IMR-90 (cell line): ENCODE results near the gene ST6GALNAC4.

ENCODE experiments used
- CHD1 ChIP-seq: IDR thresholded peaks from 2 replicates; pipeline ENCODE4 v1.6.1; 2012; ENCODE audit warnings: low read depth, low read length, improper control_type of control experiment
- MAZ ChIP-seq: IDR thresholded peaks from 2 replicates; pipeline ENCODE4 v1.6.1; 2012; ENCODE audit warnings: low read depth, mild to moderate bottlenecking, low read length, improper control_type of control experiment, moderate library complexity, borderline replicate concordance
- POLR2A ChIP-seq: IDR thresholded peaks from 2 replicates; pipeline ENCODE4 v1.6.1; 2012; ENCODE audit warnings: mild to moderate bottlenecking, low read depth, low read length
- TF ChIP-seq, protein P1 (sequence below): conservative IDR thresholded peaks from 2 replicates; pipeline ENCODE4 v1.5.1; 2012; ENCODE audit warnings: mild to moderate bottlenecking, low read depth, low read length, improper control_type of control experiment

DNA sequence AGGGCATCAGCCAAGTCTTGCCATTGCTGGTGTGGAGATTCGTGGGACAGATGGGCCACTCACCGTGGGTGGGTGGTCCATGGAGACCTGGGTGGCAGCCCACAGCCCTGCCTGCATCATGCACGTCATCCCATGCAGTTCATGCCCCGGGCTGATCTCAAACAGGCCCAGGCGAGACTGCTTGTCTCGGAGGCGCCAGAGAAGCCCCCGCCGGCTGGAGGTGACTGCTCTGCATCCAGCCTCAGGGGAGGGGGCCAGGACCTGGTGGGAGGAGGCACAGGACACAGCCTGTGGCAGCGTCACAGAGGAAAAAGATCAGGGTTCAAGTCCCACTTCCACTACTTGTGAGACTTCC, 12.8 kb upstream of the ST6GALNAC4 start:
- TF ChIP-seq, protein P1, sequence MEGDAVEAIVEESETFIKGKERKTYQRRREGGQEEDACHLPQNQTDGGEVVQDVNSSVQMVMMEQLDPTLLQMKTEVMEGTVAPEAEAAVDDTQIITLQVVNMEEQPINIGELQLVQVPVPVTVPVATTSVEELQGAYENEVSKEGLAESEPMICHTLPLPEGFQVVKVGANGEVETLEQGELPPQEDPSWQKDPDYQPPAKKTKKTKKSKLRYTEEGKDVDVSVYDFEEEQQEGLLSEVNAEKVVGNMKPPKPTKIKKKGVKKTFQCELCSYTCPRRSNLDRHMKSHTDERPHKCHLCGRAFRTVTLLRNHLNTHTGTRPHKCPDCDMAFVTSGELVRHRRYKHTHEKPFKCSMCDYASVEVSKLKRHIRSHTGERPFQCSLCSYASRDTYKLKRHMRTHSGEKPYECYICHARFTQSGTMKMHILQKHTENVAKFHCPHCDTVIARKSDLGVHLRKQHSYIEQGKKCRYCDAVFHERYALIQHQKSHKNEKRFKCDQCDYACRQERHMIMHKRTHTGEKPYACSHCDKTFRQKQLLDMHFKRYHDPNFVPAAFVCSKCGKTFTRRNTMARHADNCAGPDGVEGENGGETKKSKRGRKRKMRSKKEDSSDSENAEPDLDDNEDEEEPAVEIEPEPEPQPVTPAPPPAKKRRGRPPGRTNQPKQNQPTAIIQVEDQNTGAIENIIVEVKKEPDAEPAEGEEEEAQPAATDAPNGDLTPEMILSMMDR = no peak
- TF ChIP-seq POLR2A = no peak
- no peak for TF ChIP-seq CHD1
- TF ChIP-seq MAZ = no peak
